C4-2B (cell line): ENCODE data around the gene CALML5.

Source experiments
- H3K27ac ChIP-seq: fragments of 450-650 bp; 2 replicates; pipeline ENCODE4 v1.5.1; 2017
- CTCF ChIP-seq: fragments of 450-650 bp; conservative IDR thresholded peaks from 2 replicates; pipeline ENCODE4 v1.5.1; 2017; ENCODE audit warnings: mild to moderate bottlenecking
- ZFX ChIP-seq: fragments of 450-650 bp; IDR thresholded peaks from 2 replicates; pipeline ENCODE4 v1.6.1; 2017

The CALML5 gene

GRCh38 chr10:5486853-5487235, 12.5 kb downstream of the CALML5 start:
- TF ChIP-seq CTCF, result no peak
- no peak for TF ChIP-seq ZFX
- no peak overlapping the region for H3K27ac ChIP-seq

GRCh38 chr10:5485948-5486852, 13.2 kb downstream of the CALML5 start:
- no peak overlapping the region for H3K27ac ChIP-seq
- TF ChIP-seq ZFX (no peak), CTCF (no peak)

GRCh38 chr10:5485290-5485689, 14.1 kb downstream of the CALML5 start:
- TF ChIP-seq ZFX (no peak), CTCF (no peak)
- no peak overlapping the region for H3K27ac ChIP-seq

- TF ChIP-seq ZFX (no peak), CTCF (no peak)
- no peak overlapping the region for H3K27ac ChIP-seq
Observed at GRCh38 chr10:5484205-5484604, 15.2 kb downstream of the CALML5 start.

GRCh38 chr10:5482016-5482415, 17.4 kb downstream of the CALML5 start:
- no peak for TF ChIP-seq ZFX
- TF ChIP-seq CTCF, result no peak
- H3K27ac ChIP-seq, result no peak overlapping the region

- no peak overlapping the region for H3K27ac ChIP-seq
- TF ChIP-seq ZFX, result no peak
- no peak for TF ChIP-seq CTCF
Observed at GRCh38 chr10:5481121-5481520, 18.2 kb downstream of the CALML5 start.

GRCh38 chr10:5480162-5480941, 19.0 kb downstream of the CALML5 start:
- no peak overlapping the region for H3K27ac ChIP-seq
- TF ChIP-seq ZFX, result no peak
- no peak for TF ChIP-seq CTCF
